UCSD-AML1 (cell line): ENCODE data around the gene MAP3K5.
A peak's percentile ranks its signal among the peaks of the same experiment; 100 is the strongest.

ENCODE experiments used
- DNase-seq: peaks from one replicate; lab custom pipeline; 2025; ENCODE audit not compliant: unreplicated experiment; lab: John Stamatoyannopoulos, UW

MAP3K5 gene

GRCh38 chr6:136654086-136654485 lies 138.2 kb downstream of the MAP3K5 start:
- DNase-seq = no peak

GRCh38 chr6:136652656-136653055 lies 139.6 kb downstream of the MAP3K5 start:
- no peak for DNase-seq

- DNase-seq = no peak
Observed at GRCh38 chr6:136651982-136652381, 140.3 kb downstream of the MAP3K5 start.

- peak; percentile 13 for DNase-seq
Observed at GRCh38 chr6:136647363-136647852, 144.9 kb downstream of the MAP3K5 start.

- no peak for DNase-seq
Observed at GRCh38 chr6:136646377-136646776, 145.9 kb downstream of the MAP3K5 start.

GRCh38 chr6:136644597-136644952 lies 147.7 kb downstream of the MAP3K5 start:
- DNase-seq = no peak

GRCh38 chr6:136643850-136644596 lies 148.3 kb downstream of the MAP3K5 start:
- DNase-seq = peak; percentile 74

GRCh38 chr6:136641873-136642465 lies 150.3 kb downstream of the MAP3K5 start:
- DNase-seq = no peak

GRCh38 chr6:136641166-136641565 lies 151.1 kb downstream of the MAP3K5 start:
- no peak for DNase-seq

GRCh38 chr6:136640132-136640915 lies 152.0 kb downstream of the MAP3K5 start:
- DNase-seq = no peak

- DNase-seq = no peak
Observed at GRCh38 chr6:136639702-136640101, 152.6 kb downstream of the MAP3K5 start.

GRCh38 chr6:136635615-136636014 lies 156.7 kb downstream of the MAP3K5 start:
- DNase-seq = no peak

- DNase-seq = no peak
Observed at GRCh38 chr6:136633355-136633754, 158.9 kb downstream of the MAP3K5 start.

GRCh38 chr6:136628996-136629395 lies 163.3 kb downstream of the MAP3K5 start:
- DNase-seq = no peak

GRCh38 chr6:136627191-136627590 lies 165.1 kb downstream of the MAP3K5 start:
- no peak for DNase-seq

GRCh38 chr6:136625293-136625692 lies 167.0 kb downstream of the MAP3K5 start:
- no peak for DNase-seq

- DNase-seq = no peak
Observed at GRCh38 chr6:136624347-136624746, 167.9 kb downstream of the MAP3K5 start.

- DNase-seq = no peak
Observed at GRCh38 chr6:136618086-136618485, 174.2 kb downstream of the MAP3K5 start.

GRCh38 chr6:136616527-136616926 lies 175.8 kb downstream of the MAP3K5 start:
- DNase-seq = no peak

- no peak for DNase-seq
Observed at GRCh38 chr6:136614994-136615393, 177.3 kb downstream of the MAP3K5 start.

- DNase-seq = no peak
Observed at GRCh38 chr6:136614350-136614749, 177.9 kb downstream of the MAP3K5 start.

GRCh38 chr6:136613477-136613876 lies 178.8 kb downstream of the MAP3K5 start:
- DNase-seq = no peak
